Fibroblast of lung (primary cell): ENCODE data around the gene CERS6. TPM values are rescaled to one million over a fixed set of nuclear protein-coding genes. Genes with fewer than 3 reads are reported as not detected.

Experiments used
- DNase-seq, 2 donors: peaks; one replicate each; pipeline versions ENCODE4 v3.0.0 to v3.0.0-alpha.2; 2010; ENCODE audit warnings: low read depth in 2 of 2
- H2AFZ ChIP-seq: 2 replicates; pipeline ENCODE4 v1.5.1; 2012; ENCODE audit warnings: low read length, control low read depth, inconsistent platforms
- H3K27ac ChIP-seq: 2 replicates; pipeline ENCODE4 v1.5.1; 2011; ENCODE audit warnings: low read length, control low read depth; ENCODE audit not compliant: insufficient read depth
- H3K27me3 ChIP-seq: 2 replicates; pipeline ENCODE4 v1.5.1; 2011; ENCODE audit warnings: mild to moderate bottlenecking, low read length; ENCODE audit not compliant: control insufficient read depth, insufficient read depth
- H3K36me3 ChIP-seq: 2 replicates; pipeline ENCODE4 v1.5.1; 2011; ENCODE audit warnings: low read length; ENCODE audit not compliant: control insufficient read depth, insufficient read depth
- H3K4me1 ChIP-seq: 2 replicates; pipeline ENCODE4 v1.5.1; 2011; ENCODE audit warnings: low read length; ENCODE audit not compliant: control insufficient read depth, insufficient read depth; ENCODE audit errors: extremely low read depth
- H3K4me2 ChIP-seq: 2 replicates; pipeline ENCODE4 v1.5.1; 2011; ENCODE audit warnings: low read length, control low read depth; ENCODE audit not compliant: insufficient read depth; ENCODE audit errors: extremely low read depth
- H3K4me3 ChIP-seq, 4 experiments: fragments of 200-600 bp in 1 of 4; sonication (generic) in 1 of 4; replicated peaks in 1 of 4; 2 replicates each; pipeline ENCODE4 v1.5.1; 2011 to 2016; ENCODE audit warnings: low read length in 4 of 4, low read depth in 3 of 4, mild to moderate bottlenecking in 3 of 4, control low read depth in 2 of 4, inconsistent platforms in 1 of 4, mixed read lengths in 1 of 4; ENCODE audit not compliant: insufficient read depth in 1 of 4; ENCODE audit errors: control extremely low read depth in 1 of 4
- H3K79me2 ChIP-seq: 2 replicates; pipeline ENCODE4 v1.5.1; 2012; ENCODE audit warnings: mild to moderate bottlenecking, low read length, inconsistent platforms; ENCODE audit not compliant: control insufficient read depth, insufficient read depth
- H3K9ac ChIP-seq: 2 replicates; pipeline ENCODE4 v1.5.1; 2011; ENCODE audit warnings: mild to moderate bottlenecking, low read length, control low read depth; ENCODE audit not compliant: insufficient read depth
- H3K9me3 ChIP-seq: 2 replicates; pipeline ENCODE4 v1.5.1; 2012; ENCODE audit warnings: low read depth, low read length; ENCODE audit not compliant: control insufficient read depth, insufficient read depth
- H4K20me1 ChIP-seq: 2 replicates; pipeline ENCODE4 v1.5.1; 2011; ENCODE audit warnings: low read length; ENCODE audit not compliant: control insufficient read depth, insufficient read depth; ENCODE audit errors: extremely low read depth
- CTCF ChIP-seq, 2 donors: IDR thresholded peaks in 1 of 2; conservative IDR thresholded peaks in 1 of 2; 1 replicate in 1 of 2; 2 replicates in 1 of 2; pipeline ENCODE4 v1.5.1; 2011 to 2012; ENCODE audit warnings: low read length in 2 of 2, control low read depth in 1 of 2, inconsistent platforms in 1 of 2, low read depth in 1 of 2, mild to moderate bottlenecking in 1 of 2
- EZH2 ChIP-seq: IDR thresholded peaks from 2 replicates; pipeline ENCODE4 v1.5.1; 2012; ENCODE audit warnings: low read length, control low read depth, mild to moderate bottlenecking; ENCODE audit errors: missing control alignments
- polyA plus RNA-seq, 2 donors: library from polyadenylated mRNA; depleted of rRNA in 1 of 2; stranded (reverse) in 1 of 2; unstranded in 1 of 2; fragments of >200 nt; gene quantifications; 2 replicates each; pipeline ENCODE4 v1.2.1, GENCODE V29; 2011 to 2012; ENCODE audit warnings: missing spikeins in 1 of 2
- total RNA-seq: library from RNA; depleted of rRNA; stranded (reverse); fragments of >200 nt; gene quantifications from 2 replicates; pipeline ENCODE4 v1.2.1, GENCODE V29; 2014

The CERS6 gene
- total and polyA plus RNA-seq, 2 donors (not counting 1 experiment from before 2014, with no cell fraction given) = 7.2 to 16.5 TPM

GRCh38 chr2:168753765-168754329 lies 297.8 kb downstream of the CERS6 start:
- H3K27ac ChIP-seq = no peak overlapping the region
- DNase-seq = no peak
- no peaks in the 10 kb centered on the region for H3K27me3 ChIP-seq
- no peaks in the 10 kb centered on the region for H3K4me1 ChIP-seq
- TF ChIP-seq CTCF (conservative IDR thresholded peaks at IDR 0.05 in 1 of 2, IDR thresholded peaks at IDR 0.05 in 1 of 2; ENCODE audit: low read depth in 1 of 2, low read length in 2 of 2) (no peak), EZH2 (no peak)
- no peak overlapping the region for H3K4me3 ChIP-seq
- no peaks in the 10 kb centered on the region for H3K36me3 ChIP-seq
- no peak overlapping the region for H3K4me2 ChIP-seq
- H2AFZ ChIP-seq = no peak overlapping the region
- H3K79me2 ChIP-seq = no peaks in the 10 kb centered on the region
- no peaks in the 10 kb centered on the region for H4K20me1 ChIP-seq
- H3K9me3 ChIP-seq = no peaks in the 10 kb centered on the region
- H3K9ac ChIP-seq = no peak overlapping the region

- Histone ChIP-seq H3K36me3 (no peaks in the 10 kb centered on the region), H3K79me2 (no peaks in the 10 kb centered on the region), H3K9me3 (no peaks in the 10 kb centered on the region), H3K9ac (no peak overlapping the region), H3K4me1 (no peaks in the 10 kb centered on the region), H3K27ac (no peak overlapping the region), H3K27me3 (no peaks in the 10 kb centered on the region), H3K4me3 (no peak overlapping the region), H2AFZ (no peak overlapping the region), H3K4me2 (no peak overlapping the region), H4K20me1 (no peaks in the 10 kb centered on the region)
- no peak for DNase-seq
- TF ChIP-seq EZH2 (no peak), CTCF (conservative IDR thresholded peaks at IDR 0.05 in 1 of 2, IDR thresholded peaks at IDR 0.05 in 1 of 2; ENCODE audit: low read depth in 1 of 2, low read length in 2 of 2) (no peak)
Measured at GRCh38 chr2:168757223-168757622, 301.2 kb downstream of the CERS6 start.

- H3K9me3 ChIP-seq = no peaks in the 10 kb centered on the region
- H3K36me3 ChIP-seq = no peaks in the 10 kb centered on the region
- no peak overlapping the region for H3K4me2 ChIP-seq
- H4K20me1 ChIP-seq = no peaks in the 10 kb centered on the region
- TF ChIP-seq EZH2 = no peak
- peak; percentile 62 to 65 for TF ChIP-seq CTCF (conservative IDR thresholded peaks at IDR 0.05 in 1 of 2, IDR thresholded peaks at IDR 0.05 in 1 of 2; ENCODE audit: low read depth in 1 of 2, low read length in 2 of 2)
- H3K27ac ChIP-seq = no peak overlapping the region
- H3K4me3 ChIP-seq = no peak overlapping the region
- H3K9ac ChIP-seq = no peak overlapping the region
- no peak overlapping the region for H2AFZ ChIP-seq
- no peaks in the 10 kb centered on the region for H3K79me2 ChIP-seq
- H3K4me1 ChIP-seq = no peaks in the 10 kb centered on the region
- no peaks in the 10 kb centered on the region for H3K27me3 ChIP-seq
- DNase-seq = peak; percentile 53 to 69
Measured at GRCh38 chr2:168758970-168759820, 303.1 kb downstream of the CERS6 start.
